Gastrocnemius medialis (tissue), 4 donors: ENCODE data around the gene ZSCAN18.

Experiments used
- CTCF ChIP-seq, 5 experiments: fragments of 450-650 bp in 3 of 5; fragments of 200-600 bp in 2 of 5; sonication (generic) in 2 of 5; IDR thresholded peaks in 4 of 5; conservative IDR thresholded peaks in 1 of 5; 1 replicate in 4 of 5; 2 replicates in 1 of 5; pipeline ENCODE4 v1.5.1; 2016 to 2019; ENCODE audit warnings: antibody characterized with exemption in 5 of 5, mild to moderate bottlenecking in 3 of 5, moderate library complexity in 3 of 5
- POLR2A ChIP-seq, 2 donors: fragments of 450-650 bp; IDR thresholded peaks; one replicate each; pipeline ENCODE4 v1.6.1; 2017; ENCODE audit warnings: antibody characterized with exemption in 2 of 2, mild to moderate bottlenecking in 2 of 2, moderate library complexity in 2 of 2

DNA sequence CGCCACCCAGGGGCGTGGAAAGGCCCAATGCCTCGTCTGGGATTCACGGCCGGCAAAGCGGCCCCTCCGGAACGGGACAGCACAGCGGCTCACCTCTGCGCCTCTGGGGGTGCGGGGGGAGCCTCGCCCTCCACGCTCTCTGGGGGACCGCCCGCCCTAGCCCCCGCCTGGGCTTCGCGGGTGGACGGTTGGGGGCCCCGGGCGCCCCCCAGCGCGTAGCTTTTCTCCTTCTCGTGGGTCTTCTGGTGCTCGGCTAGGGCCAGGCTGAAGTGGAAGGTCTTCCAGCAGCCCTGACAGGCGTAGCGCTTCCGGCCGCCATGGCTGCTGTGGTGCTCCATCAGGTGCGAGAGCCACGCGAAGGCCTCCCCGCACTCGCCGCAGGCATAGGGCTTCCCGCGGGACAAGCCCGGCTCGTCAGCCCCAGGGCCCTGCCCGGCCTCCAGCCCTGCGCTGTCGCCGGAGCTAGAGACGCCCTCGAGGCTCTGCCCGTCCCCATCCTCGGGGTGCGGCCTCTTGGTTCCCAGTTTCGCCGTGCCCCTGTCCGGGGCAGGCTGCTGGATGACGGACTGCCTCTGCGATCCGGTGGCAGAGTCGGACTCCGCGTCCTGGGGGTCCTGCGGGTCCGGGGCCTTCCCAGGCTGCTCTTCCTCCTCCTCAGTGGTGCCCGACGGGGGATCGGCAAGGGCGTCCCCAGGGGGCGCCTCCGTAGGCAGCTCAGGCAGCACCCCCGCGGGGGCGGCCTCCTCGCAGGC, 13.3 kb downstream of the ZSCAN18 start:
- no peak for TF ChIP-seq CTCF (IDR thresholded peaks at IDR 0.05 in 4 of 5, conservative IDR thresholded peaks at IDR 0.05 in 1 of 5)
- TF ChIP-seq POLR2A (IDR thresholded peaks at IDR 0.05): no peak
